ENCODE measurements around the gene GNPTG. TPM values are rescaled to one million over a fixed set of nuclear protein-coding genes. Genes with fewer than 3 reads are reported as not detected.

Gene GNPTG
- total RNA-seq, 1 experiment from 2014 or later: 40.6 TPM

- Histone ChIP-seq H3K4me3 (no peak overlapping the region), H3K9me3 (ENCODE audit: insufficient read depth, low read depth) (no peaks in the 10 kb centered on the region), H3F3A (ENCODE audit: insufficient read depth, low read depth) (peaks cover 11% of the 10 kb centered on the region; the same call in 1 of the 2 replicates), H3K36me3 (ENCODE audit: low read depth) (no peaks in the 10 kb centered on the region), H3K4me1 (replicated peaks; ENCODE audit: insufficient read depth) (no peaks in the 10 kb centered on the region), H3K4me2 (no peak overlapping the region), H3K9me2 (ENCODE audit: insufficient read depth) (no peaks in the 10 kb centered on the region), H4K20me1 (ENCODE audit: insufficient read depth) (no peaks in the 10 kb centered on the region; the same call in 1 of the 2 replicates), H3K27ac (no peak overlapping the region), H3K79me2 (ENCODE audit: low read depth) (peaks cover 16% of the 10 kb centered on the region), H2AFZ (no peak overlapping the region), H3K27me3 (ENCODE audit: insufficient read depth, low read depth) (no peaks in the 10 kb centered on the region)
- DNase-seq: no peak
- intact Hi-C loops (cut with micrococcal nuclease; ENCODE audit: unreplicated experiment): no loop called here
- TF ChIP-seq CTCF (conservative IDR thresholded peaks at IDR 0.05) (no peak), EZH2 (IDR thresholded peaks at IDR 0.05; ENCODE audit: low read depth) (no peak)
- BruUV-seq (replicated peaks): no TSS peak
- CTCF ChIA-PET: interaction anchor here (0.7 kb wide), 1 partner anchor 7 kb away, joined by 4 read pairs; no protein-coding TSS in a partner anchor
- POLR2A ChIA-PET (ENCODE audit: unreplicated experiment): no interaction called here
Observed at GRCh38 chr16:1371054-1371978, 19.6 kb downstream of the GNPTG start.

GRCh38 chr16:1372292-1372950 is 20.7 kb downstream of the GNPTG start:
- Histone ChIP-seq H3K4me2 (no peak overlapping the region), H3K9me2 (ENCODE audit: insufficient read depth) (no peaks in the 10 kb centered on the region), H3K27me3 (ENCODE audit: insufficient read depth, low read depth) (no peaks in the 10 kb centered on the region), H3K36me3 (ENCODE audit: low read depth) (no peaks in the 10 kb centered on the region), H3K79me2 (ENCODE audit: low read depth) (peaks cover 27% of the 10 kb centered on the region), H3K4me3 (no peak overlapping the region), H4K20me1 (ENCODE audit: insufficient read depth) (peaks cover 5% of the 10 kb centered on the region; the same call in 1 of the 2 replicates), H2AFZ (no peak overlapping the region), H3K4me1 (replicated peaks; ENCODE audit: insufficient read depth) (peaks cover 5% of the 10 kb centered on the region), H3K9me3 (ENCODE audit: insufficient read depth, low read depth) (no peaks in the 10 kb centered on the region), H3F3A (ENCODE audit: insufficient read depth, low read depth) (peaks cover 11% of the 10 kb centered on the region; the same call in 1 of the 2 replicates), H3K27ac (no peak overlapping the region)
- no peak for TF ChIP-seq EZH2 (IDR thresholded peaks at IDR 0.05; ENCODE audit: low read depth)
- no peak for TF ChIP-seq CTCF (conservative IDR thresholded peaks at IDR 0.05)
- no TSS peak for BruUV-seq (replicated peaks)
- POLR2A ChIA-PET (ENCODE audit: unreplicated experiment): interaction anchor here (0.6 kb wide), 1 partner anchor 460 kb away, joined by 3 read pairs; no protein-coding TSS in a partner anchor
- no peak for DNase-seq
- CTCF ChIA-PET: interaction anchor here (0.6 to 0.7 kb wide), 3 partner anchors 8 to 1316 kb away, joined by 3 to 4 read pairs (median 3); no protein-coding TSS in a partner anchor
- intact Hi-C loops (cut with micrococcal nuclease; ENCODE audit: unreplicated experiment): no loop called here

- no peak overlapping the region for H3K4me3 ChIP-seq
- no peak overlapping the region for H2AFZ ChIP-seq
- no peaks in the 10 kb centered on the region for H3K9me3 ChIP-seq (ENCODE audit: insufficient read depth, low read depth)
- H3K27ac ChIP-seq: no peak overlapping the region
- intact Hi-C loops (cut with micrococcal nuclease; ENCODE audit: unreplicated experiment): no loop called here
- H3F3A ChIP-seq (ENCODE audit: insufficient read depth, low read depth): peaks cover 4% of the 10 kb centered on the region
- no peaks in the 10 kb centered on the region for H3K27me3 ChIP-seq (ENCODE audit: insufficient read depth, low read depth)
- no peaks in the 10 kb centered on the region for H3K36me3 ChIP-seq (ENCODE audit: low read depth)
- BruUV-seq (replicated peaks): no TSS peak
- H3K79me2 ChIP-seq (ENCODE audit: low read depth): peaks cover 45% of the 10 kb centered on the region
- H3K9me2 ChIP-seq (ENCODE audit: insufficient read depth): no peaks in the 10 kb centered on the region
- H4K20me1 ChIP-seq (ENCODE audit: insufficient read depth): peaks cover 16% of the 10 kb centered on the region; the same call in 1 of the 2 replicates
- H3K4me2 ChIP-seq: no peak overlapping the region
- ChIA-PET CTCF (no interaction called here), POLR2A (ENCODE audit: unreplicated experiment) (no interaction called here)
- no peak for DNase-seq
- H3K4me1 ChIP-seq (replicated peaks; ENCODE audit: insufficient read depth): peaks cover 15% of the 10 kb centered on the region
- TF ChIP-seq CTCF (conservative IDR thresholded peaks at IDR 0.05) (no peak), EZH2 (IDR thresholded peaks at IDR 0.05; ENCODE audit: low read depth) (no peak)
Observed at GRCh38 chr16:1374418-1375297, 22.9 kb downstream of the GNPTG start.
